Endothelial cell of hepatic sinusoid (primary cell): ENCODE data around the gene WWOX.
"Not testable (repeated sequence)": the region's sequence is repeated elsewhere in the genome, so short reads cannot be mapped to it uniquely, and the experiment has no call there.

Experiments used
- in situ Hi-C: cut with HindIII; loops from 2 replicates; pipeline ENCODE4 v1.10.0; 2017; ENCODE audit warnings: low sequenced_read_pairs

The WWOX gene

DNA sequence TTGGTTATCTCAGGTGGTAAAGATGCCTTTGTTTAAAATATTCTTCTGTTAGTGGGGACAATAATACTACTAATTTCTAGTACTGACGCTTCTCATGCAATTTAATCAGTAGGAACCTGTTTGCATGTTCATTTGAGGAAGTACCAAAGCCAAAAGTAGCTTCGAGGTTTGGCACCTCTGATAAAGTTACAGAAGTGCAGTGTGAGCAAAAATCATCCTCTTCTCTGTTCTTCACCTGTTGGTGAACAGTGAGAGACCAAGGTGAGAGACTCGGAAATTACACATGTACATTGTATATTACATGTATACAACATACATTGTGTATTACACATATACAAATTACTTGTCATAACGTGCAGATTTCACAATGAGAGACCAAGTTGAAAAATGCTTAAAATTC, 1096.5 kb downstream of the WWOX start:
- in situ Hi-C loops: no loop called here

DNA sequence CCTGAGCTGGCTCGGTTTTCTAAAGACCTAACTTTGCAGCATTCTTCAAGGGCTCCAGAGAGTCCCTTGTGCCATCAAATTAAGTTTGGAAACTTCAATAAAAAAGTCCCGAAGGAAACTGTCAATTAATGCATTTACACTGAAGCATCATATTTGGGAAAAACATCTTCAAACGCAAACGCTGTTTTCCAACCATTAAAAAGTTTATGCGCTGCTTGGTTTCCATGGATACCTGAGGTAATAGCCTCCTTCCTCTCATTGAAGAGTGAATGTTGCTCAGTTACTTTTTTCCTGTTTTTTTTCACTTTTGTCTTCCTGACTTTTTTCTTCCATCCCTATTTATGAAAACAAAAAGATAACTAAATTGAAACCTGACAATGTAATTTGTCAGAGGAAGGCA, 1102.0 kb downstream of the WWOX start:
- in situ Hi-C loops: no loop called here

DNA sequence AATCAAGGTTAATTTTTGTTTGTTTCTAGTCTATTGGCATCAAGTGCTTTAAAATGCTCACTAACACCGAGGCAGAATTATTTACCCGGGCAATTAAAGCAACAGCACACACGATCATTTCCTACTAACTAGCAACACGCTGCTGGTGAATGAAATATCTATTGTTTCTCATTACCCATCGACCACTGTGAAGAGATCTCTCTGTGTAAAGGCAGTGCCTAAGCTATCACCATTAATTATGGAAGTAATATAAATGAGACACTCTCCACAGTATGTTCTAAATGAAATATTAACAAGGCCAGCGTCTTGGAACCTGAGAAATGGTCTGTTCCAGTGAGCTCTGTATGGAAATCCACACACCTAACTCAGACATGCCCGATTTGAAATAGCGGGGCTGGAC, 1103.5 kb downstream of the WWOX start:
- in situ Hi-C loops: no loop called here

DNA sequence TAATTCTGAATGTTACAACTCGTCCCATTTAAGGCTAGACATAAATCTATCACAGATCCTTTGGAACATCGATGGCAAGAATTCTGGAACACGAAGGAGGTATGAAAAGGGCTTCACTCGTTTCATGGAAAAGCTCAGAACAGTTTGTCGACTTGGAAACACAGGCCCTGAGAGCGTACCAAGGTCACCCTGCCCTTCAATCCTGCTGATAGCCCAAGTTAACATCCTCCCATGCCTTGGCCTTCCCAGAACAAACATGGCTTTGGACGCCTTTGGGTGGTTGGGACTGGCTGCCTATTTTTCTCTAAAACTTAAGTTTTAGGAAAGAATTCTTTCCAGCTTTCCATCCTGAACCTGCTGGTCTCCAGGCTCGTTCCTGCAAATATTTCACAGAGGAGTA, 1105.0 kb downstream of the WWOX start:
- in situ Hi-C loops: no loop called here

DNA sequence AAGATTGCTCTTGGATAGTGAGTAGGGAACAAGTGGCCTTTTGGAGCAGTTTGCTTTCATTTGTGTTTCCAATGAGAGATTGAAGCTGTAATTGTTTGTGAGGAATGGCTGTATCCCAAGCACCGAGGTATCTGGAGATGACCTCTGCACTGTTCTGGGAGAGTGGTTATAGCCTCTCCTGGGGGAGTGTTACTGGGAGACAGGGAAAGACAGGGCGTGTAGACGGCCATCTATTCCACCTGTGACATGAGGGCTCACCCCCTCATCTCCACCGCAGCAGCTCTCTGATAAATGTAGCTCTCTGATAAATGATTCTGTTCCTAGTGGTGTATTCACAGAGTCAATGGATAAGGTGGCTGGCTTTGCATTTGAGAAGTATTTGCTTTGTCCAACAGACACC, 1107.4 kb downstream of the WWOX start:
- in situ Hi-C loops: no loop called here

DNA sequence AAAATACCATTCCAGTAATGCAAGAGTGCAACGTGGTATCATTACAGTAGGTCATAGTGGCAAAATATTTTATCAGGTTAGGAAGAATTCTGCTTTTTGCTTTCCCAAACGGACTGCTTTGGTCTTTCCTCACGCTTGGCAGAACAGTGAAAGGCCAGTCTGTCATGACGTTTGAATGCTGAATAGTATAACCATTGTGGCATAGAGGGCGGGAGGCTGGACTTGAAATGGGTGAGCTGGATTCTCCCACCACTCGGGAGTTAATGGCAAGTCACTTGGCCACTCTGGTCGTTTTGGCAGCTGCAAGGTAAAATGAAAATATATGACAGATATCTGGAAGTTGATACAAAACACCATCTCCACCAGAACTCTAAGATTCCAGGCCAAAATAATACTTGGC, 1109.9 kb downstream of the WWOX start:
- in situ Hi-C loops: no loop called here

DNA sequence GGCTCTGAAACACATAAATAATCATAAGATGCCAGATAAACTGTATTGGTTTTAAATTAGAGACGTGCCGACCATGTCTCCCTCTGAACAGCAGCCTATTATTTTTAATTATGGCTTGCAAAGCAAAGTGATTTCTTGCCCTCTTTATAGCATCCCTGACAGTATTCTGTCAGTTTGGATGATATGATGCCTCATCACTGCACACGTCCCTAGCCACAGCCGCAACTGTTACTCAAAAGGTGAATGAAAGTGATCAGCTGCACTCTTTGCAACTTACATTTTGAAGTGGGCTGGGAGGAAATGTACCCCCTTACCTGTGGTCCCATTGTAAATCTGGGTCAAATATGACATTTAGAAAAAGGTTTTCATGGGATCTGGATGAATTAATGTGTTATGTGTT, 1111.2 kb downstream of the WWOX start:
- in situ Hi-C loops: no loop called here

DNA sequence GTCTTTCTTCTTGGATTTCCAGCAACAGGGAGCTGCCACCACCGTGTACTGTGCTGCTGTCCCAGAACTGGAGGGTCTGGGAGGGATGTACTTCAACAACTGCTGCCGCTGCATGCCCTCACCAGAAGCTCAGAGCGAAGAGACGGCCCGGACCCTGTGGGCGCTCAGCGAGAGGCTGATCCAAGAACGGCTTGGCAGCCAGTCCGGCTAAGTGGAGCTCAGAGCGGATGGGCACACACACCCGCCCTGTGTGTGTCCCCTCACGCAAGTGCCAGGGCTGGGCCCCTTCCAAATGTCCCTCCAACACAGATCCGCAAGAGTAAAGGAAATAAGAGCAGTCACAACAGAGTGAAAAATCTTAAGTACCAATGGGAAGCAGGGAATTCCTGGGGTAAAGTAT, 1112.1 kb downstream of the WWOX start:
- in situ Hi-C loops: no loop called here

DNA sequence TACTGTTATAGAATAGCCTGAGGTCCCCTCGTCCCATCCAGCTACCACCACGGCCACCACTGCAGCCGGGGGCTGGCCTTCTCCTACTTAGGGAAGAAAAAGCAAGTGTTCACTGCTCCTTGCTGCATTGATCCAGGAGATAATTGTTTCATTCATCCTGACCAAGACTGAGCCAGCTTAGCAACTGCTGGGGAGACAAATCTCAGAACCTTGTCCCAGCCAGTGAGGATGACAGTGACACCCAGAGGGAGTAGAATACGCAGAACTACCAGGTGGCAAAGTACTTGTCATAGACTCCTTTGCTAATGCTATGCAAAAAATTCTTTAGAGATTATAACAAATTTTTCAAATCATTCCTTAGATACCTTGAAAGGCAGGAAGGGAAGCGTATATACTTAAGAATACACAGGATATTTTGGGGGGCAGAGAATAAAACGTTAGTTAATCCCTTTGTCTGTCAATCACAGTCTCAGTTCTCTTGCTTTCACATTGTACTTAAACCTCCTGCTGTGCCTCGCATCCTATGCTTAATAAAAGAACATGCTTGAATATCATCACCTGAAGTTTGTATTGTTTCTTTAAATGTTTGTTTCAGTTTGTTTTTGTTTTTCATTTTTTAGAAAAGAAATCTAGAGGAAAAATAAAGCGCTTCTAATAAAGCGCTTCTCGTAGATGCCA, 1112.8 kb downstream of the WWOX start:
- in situ Hi-C loops: no loop called here

DNA sequence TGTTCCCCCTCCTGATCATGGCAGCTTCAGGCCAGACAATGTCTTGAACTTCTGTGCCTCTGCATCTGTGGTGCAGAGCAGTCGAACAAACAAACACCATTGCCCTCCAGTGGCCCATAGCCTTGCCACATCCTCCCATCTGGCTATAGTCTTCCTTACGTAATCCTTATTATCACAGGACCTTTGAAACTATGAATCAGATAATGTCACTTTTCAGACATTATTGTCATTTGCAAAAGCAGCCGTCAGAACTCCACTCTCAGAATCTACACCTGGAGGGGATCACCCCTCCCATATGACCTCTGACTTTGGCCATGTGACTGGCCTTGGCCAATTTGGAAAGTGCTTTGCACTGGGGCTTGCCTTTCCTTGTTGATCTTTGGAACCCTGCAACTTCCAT, 1113.8 kb downstream of the WWOX start:
- in situ Hi-C loops: no loop called here

DNA sequence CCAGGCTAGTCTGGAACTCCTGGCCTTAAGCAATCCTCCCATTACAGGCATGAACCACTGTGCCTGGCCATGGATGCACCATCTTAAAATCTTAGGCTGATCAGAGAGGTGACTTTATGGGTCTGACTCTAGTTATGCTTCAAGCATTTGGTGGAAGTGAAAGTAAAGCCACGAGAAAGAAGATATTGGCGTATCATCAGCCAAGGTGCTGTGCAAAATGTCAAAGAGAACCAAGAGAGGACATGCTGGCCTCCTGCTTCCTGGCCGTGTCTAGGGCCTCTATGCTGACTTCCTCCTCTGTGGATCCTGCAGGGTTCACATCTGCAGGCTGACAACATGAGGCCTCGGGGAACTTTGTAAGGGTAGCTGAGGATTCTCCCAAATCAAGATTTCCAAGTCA, 1115.8 kb downstream of the WWOX start:
- in situ Hi-C loops: no loop called here

DNA sequence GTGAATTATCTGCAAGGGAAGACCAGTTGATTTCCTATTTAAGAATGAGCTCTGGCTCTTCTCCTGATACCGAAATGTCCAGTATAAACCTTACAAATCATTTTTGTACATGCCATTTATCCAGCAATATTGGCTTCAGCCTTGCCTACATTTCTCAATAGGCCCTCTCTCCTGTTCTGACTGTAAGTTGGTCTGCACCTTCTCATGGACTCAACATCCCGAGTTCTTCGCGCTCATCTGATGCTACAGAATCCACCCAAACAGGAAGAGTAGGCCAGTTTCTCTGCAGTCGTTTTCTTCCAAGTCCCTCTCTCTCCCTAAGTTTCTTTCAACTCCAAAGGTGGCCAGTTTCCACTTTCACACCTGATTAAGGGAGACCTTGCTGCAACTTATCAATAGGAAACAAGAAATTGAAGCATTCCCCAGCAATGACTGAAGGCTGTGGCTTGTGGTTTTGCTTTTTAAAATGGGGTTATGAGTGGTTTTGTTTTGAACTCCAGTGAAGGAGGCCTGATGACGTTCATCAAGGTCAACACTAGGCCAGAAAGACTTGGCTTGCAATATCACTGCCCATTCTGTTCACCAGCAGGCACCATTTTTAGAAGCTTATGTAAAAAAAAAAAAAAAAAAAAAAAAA, 1118.0 kb downstream of the WWOX start:
- in situ Hi-C loops: no loop called here

DNA sequence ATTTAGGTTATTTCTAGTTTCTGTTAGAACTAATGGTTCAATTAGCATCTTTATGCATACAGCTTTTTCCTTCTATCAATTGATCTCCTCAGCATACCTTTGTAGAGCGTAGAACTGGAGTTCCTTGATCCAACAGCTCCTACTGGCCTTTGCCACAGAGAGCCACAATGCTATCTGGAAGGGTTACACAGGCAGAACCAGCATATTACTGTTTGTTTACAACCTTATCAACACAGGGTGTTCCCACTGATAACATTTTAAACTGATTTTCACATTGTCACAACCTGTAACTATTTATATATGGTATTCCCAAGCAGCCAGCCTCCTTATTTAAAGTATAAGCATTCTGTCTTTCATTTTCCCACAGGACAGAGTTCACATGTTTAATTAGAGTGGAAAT, 1118.9 kb downstream of the WWOX start:
- in situ Hi-C loops: no loop called here

DNA sequence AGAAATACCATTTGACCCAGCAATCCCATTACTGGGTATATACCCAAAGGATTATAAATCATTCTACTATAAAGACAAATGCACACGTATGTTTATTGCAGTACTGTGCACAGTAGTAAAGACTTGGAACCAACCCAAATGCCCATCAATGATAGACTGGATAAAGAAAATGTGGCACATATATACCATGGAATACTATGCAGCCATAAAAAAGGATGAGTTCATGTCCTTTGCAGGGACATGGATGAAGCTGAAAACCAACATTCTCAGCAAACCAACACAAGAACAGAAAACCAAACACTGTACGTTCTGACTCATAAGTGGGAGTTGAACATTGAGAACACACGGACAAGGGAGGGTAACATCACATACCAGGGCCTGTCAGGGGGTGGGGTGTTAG, 1126.5 kb downstream of the WWOX start:
- in situ Hi-C loops: not testable (repeated sequence)

DNA sequence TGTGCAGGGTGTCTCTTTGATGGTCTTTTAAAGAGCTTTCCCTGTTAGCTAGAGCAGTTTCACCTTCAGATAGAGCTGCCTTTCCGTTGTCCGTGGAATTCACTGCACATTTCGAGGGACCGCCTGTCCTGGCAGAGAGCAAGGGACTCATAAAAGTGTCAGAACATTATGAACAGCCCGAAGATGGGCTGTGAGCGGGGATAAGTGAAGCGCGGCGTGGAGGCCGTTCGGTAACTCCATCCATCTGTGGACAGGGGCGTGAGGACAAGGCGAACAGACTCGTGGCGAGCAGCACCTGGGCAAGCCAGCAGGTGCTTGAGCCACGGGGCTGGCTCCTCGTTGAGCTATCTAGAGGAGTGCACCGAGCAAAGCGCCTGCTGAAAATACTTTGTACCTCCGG, 1129.9 kb downstream of the WWOX start:
- in situ Hi-C loops: no loop called here

DNA sequence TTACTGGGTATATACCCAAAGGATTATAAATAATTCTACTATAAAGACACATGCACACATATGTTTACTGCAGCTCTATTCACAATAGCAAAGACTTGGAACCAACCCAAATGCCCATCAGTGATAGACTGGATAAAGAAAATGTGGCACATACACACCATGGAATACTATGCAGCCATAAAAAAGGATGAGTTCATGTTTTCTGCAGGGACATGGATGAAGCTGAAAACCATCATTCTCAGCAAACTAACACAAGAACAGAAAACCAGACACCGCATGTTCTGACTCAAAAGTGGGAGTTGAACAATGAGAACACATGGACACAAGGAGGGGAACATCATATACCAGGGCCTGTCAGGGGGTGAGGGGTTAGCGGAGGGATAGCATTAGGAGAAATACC, 1146.2 kb downstream of the WWOX start:
- in situ Hi-C loops: not testable (repeated sequence)

DNA sequence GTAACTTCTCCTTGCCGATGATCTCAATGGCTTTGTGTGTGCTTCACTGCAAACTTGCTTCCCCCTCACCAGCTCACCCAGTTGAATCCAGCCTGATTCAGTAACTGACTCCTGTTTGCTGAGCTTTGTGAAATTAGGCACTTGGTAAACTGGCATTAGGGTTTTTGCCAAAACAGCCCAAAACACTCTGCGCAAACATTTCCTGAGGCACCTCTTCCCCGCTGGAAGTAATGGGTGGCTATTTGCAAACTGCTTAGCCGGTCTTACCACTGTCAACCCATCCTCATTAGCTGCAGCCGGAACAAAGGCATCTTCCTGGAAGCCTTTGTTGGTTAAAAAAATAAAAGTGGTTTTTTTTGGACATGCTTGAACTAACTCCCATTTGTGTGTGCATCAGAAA, 1147.9 kb downstream of the WWOX start:
- in situ Hi-C loops: no loop called here

DNA sequence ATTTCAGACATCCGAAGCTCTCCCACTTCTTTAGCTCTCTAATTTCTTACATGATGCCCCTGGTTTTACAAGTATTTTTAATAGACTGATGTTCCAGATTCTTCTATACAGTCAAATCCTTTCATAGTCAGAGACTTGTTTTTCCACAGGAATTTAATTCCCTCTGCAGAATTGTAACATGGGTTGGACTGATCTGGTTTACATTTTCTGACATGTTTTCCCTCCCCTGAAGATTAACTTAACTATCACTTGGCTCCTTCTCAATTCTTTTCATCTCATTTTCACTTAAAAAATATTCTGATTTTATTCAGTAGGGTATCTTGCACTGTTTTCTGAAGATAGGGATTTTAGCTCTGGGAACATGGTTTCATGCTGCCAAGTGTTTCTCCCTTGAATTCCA, 1148.9 kb downstream of the WWOX start:
- in situ Hi-C loops: no loop called here

DNA sequence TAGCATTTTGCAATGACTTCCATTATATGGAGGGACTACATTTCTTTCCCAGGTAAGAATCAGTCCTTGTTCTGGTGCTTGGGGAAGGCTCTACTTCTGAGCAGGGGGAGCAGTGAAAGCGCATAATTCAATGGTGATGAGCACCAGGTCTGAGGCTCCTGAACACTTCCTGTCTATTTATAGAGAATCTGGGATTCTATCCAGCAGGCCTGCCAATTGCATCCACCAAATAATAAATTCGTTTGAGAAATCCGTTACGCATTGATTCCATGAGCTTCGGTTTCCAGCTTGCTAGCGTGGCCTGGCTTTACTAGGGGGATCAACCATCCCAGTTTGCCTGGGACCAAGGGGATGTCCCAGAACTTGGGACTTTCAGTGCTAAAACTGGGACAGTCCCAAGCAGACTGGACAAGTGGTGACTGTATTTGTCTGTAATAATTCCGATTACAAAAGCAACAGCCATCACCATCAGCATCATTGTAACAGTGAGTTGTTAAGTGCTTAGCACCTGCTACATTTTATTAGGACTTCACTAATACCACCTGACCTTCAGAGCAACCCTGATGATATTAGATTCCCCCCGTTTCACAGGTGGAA, 1151.1 kb downstream of the WWOX start:
- in situ Hi-C loops: no loop called here

DNA sequence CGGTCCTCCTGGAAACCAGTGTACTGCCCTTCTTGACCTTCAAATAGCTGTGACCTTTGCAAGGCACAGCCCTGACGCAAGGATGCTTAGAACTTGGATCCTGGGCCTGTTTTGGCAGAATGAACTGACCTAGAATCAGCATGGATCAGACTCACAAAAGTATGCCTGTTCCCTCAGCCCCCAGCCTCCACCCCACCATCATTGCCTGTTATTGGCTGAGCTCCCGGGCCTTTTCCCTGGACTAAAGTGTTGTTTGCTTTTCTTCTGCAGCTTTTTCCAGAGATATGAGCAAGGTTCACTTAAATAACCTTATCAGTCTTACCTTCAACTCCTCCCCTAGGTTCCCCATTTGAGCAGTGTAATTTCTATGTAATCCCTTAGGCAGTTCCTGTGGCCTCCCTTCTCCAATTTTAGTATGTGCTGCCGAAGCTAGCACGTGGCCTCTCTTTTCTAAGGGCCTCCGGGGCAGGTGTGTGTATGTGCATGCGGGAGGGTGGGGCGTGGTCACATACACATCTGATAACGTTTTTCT, 1153.7 kb downstream of the WWOX start:
- in situ Hi-C loops: no loop called here

DNA sequence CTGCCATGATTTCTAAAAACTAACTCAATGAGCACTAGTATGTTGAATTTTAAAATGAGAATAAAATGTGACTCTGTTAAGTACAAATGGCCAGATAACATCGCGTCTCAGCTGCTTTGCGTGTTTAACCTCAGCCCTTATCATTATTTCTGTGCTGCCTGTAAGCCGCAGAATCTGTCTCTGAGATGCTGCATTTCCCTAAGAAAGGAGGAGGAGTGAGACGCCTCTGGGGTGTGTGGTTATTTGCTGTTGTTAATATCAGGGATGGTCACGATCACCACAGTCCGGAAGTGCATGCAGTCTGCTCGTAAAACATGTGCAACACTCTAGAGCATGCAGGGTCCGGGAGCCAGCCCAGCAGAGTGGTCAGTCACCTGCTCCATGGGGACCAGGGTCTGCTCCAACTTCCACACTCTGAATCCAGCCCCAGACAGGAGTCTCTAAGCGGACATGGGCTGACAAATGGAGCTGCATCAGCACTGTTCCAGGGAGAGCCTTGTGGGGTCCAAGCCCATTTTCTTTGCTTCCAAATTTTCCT, 1158.6 kb downstream of the WWOX start:
- in situ Hi-C loops: no loop called here

DNA sequence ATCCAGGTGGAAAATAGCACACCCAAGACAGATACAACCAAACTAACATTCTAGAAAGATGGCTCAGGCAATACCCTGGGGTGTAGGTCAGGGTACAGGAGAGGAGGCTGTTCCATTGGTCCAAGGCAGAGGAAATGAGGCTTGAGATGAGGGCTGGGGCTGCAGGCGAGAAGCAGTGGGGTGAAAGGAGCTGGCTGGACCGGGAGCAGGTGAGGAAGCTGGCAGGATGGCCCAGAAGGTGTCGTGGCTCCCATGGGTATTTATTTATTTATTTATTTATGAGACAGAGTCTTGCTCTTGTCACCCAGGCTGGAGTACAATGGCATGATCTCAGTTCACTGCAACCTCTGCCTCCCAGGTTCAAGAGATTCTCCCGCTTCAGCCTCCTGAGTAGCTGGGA, 1161.4 kb downstream of the WWOX start:
- in situ Hi-C loops: not testable (repeated sequence)
